WTC11 (cell line): ENCODE results near the gene AGA. TPM values are rescaled to one million over a fixed set of nuclear protein-coding genes. Genes with fewer than 3 reads are reported as not detected.

Experiments used
- ATAC-seq: fragments of 200-7000 bp; cut with Tn5 transposase; 2 replicates; pipeline ENCODE4 v1.10.0; 2021; ENCODE audit warnings: mild to moderate bottlenecking, moderate library complexity
- CTCF ChIA-PET: fragments of 300-600 bp; sonication (Branson Sonifier 250); formaldehyde crosslinking; loops from one replicate; lab custom pipeline; 2021; ENCODE audit warnings: antibody characterized with exemption; lab: Charles Lee
- POLR2A ChIA-PET: fragments of 350-600 bp; sonication (Branson Sonifier 250); formaldehyde crosslinking; loops from one replicate; lab custom pipeline; 2021; ENCODE audit warnings: antibody characterized with exemption; lab: Charles Lee
- DNase-seq: peaks from one replicate; pipeline ENCODE4 v3.0.0; 2021; ENCODE audit warnings: low spot score
- H3K27ac Mint-ChIP-seq: 2 replicates; pipeline ENCODE4 v1.8.0; 2021; ENCODE audit warnings: mixed read lengths
- H3K27me3 Mint-ChIP-seq: 2 replicates; pipeline ENCODE4 v1.8.0; 2021; ENCODE audit warnings: low read depth, mild to moderate bottlenecking, moderate library complexity, mixed read lengths
- H3K36me3 Mint-ChIP-seq: 2 replicates; pipeline ENCODE4 v1.8.0; 2021; ENCODE audit warnings: mixed read lengths
- H3K4me1 Mint-ChIP-seq: 2 replicates; pipeline ENCODE4 v1.8.0; 2022; ENCODE audit warnings: mixed read lengths
- H3K4me3 Mint-ChIP-seq: 2 replicates; pipeline ENCODE4 v1.8.0; 2021; ENCODE audit warnings: mild to moderate bottlenecking, moderate library complexity, mixed read lengths
- H3K9me3 Mint-ChIP-seq: 2 replicates; pipeline ENCODE4 v1.8.0; 2021; ENCODE audit warnings: mixed read lengths
- AR ChIP-seq: fragments of 250-450 bp; sonication (Bioruptor Pico); IDR thresholded peaks from 2 replicates; pipeline ENCODE4 v1.9.0; 2021; ENCODE audit warnings: mild to moderate bottlenecking
- ARID4B ChIP-seq: sonication (generic); formaldehyde crosslinking; IDR thresholded peaks from 2 replicates; pipeline ENCODE4 v1.8.0; 2023; ENCODE audit warnings: missing genetic modification reagents, mild to moderate bottlenecking, borderline replicate concordance
- ATF2 ChIP-seq: sonication (generic); formaldehyde crosslinking; IDR thresholded peaks from 2 replicates; pipeline ENCODE4 v1.8.1; 2022; ENCODE audit warnings: low read depth, missing genetic modification reagents, borderline replicate concordance
- CDX4 ChIP-seq: fragments of 250-450 bp; sonication (Bioruptor Pico); IDR thresholded peaks from 2 replicates; pipeline ENCODE4 v1.9.0; 2021; ENCODE audit warnings: moderate library complexity, mild to moderate bottlenecking, inconsistent platforms, borderline replicate concordance
- E2F1 ChIP-seq: sonication (generic); formaldehyde crosslinking; IDR thresholded peaks from 2 replicates; pipeline ENCODE4 v1.8.0; 2022; ENCODE audit warnings: mild to moderate bottlenecking, missing genetic modification reagents
- E2F4 ChIP-seq: sonication (generic); formaldehyde crosslinking; IDR thresholded peaks from 2 replicates; pipeline ENCODE4 v1.8.1; 2022; ENCODE audit warnings: low read depth, mild to moderate bottlenecking, moderate library complexity, missing genetic modification reagents, borderline replicate concordance
- FOXK1 ChIP-seq: sonication (generic); formaldehyde crosslinking; IDR thresholded peaks from 2 replicates; pipeline ENCODE4 v1.8.0; 2022; ENCODE audit warnings: mild to moderate bottlenecking, moderate library complexity, missing genetic modification reagents
- MLX ChIP-seq: sonication (generic); formaldehyde crosslinking; IDR thresholded peaks from 2 replicates; pipeline ENCODE4 v1.8.1; 2023; ENCODE audit warnings: mild to moderate bottlenecking, missing genetic modification reagents, moderate library complexity
- MXD4 ChIP-seq: fragments of 250-450 bp; sonication (Bioruptor Pico); IDR thresholded peaks from 2 replicates; pipeline ENCODE4 v1.8.0; 2021; ENCODE audit warnings: mild to moderate bottlenecking, moderate library complexity, borderline replicate concordance
- MYBL2 ChIP-seq: sonication (generic); formaldehyde crosslinking; IDR thresholded peaks from 2 replicates; pipeline ENCODE4 v1.8.1; 2023; ENCODE audit warnings: mild to moderate bottlenecking, moderate library complexity, missing genetic modification reagents
- NR1H2 ChIP-seq: sonication (generic); formaldehyde crosslinking; IDR thresholded peaks from 2 replicates; pipeline ENCODE4 v1.9.0; 2021; ENCODE audit warnings: mild to moderate bottlenecking, moderate library complexity, missing genetic modification reagents
- TEAD1 ChIP-seq: sonication (generic); formaldehyde crosslinking; IDR thresholded peaks from 2 replicates; pipeline ENCODE4 v1.8.0; 2022; ENCODE audit warnings: mild to moderate bottlenecking, missing genetic modification reagents
- TEAD4 ChIP-seq: sonication (generic); formaldehyde crosslinking; IDR thresholded peaks from 2 replicates; pipeline ENCODE4 v1.8.0; 2022; ENCODE audit warnings: mild to moderate bottlenecking, missing genetic modification reagents
- TP53 ChIP-seq: sonication (generic); formaldehyde crosslinking; IDR thresholded peaks from 2 replicates; pipeline ENCODE4 v1.8.1; 2023; ENCODE audit warnings: mild to moderate bottlenecking, missing genetic modification reagents
- USF1 ChIP-seq: sonication (generic); formaldehyde crosslinking; IDR thresholded peaks from 2 replicates; pipeline ENCODE4 v1.8.0; 2022; ENCODE audit warnings: mild to moderate bottlenecking, missing genetic modification reagents
- ZBTB43 ChIP-seq: sonication (generic); formaldehyde crosslinking; IDR thresholded peaks from 2 replicates; pipeline ENCODE4 v1.8.1; 2023; ENCODE audit warnings: mild to moderate bottlenecking, missing genetic modification reagents
- ZNF138 ChIP-seq: sonication (generic); formaldehyde crosslinking; conservative IDR thresholded peaks from 2 replicates; pipeline ENCODE4 v1.8.1; 2022; ENCODE audit warnings: mild to moderate bottlenecking, moderate library complexity, missing genetic modification reagents
- ZNF512 ChIP-seq: sonication (generic); formaldehyde crosslinking; IDR thresholded peaks from 2 replicates; pipeline ENCODE4 v1.8.1; 2022; ENCODE audit warnings: missing genetic modification reagents, borderline replicate concordance
- ZSCAN18 ChIP-seq: fragments of 250-450 bp; sonication (Bioruptor Pico); IDR thresholded peaks from 2 replicates; pipeline ENCODE4 v2.1.2; 2022; ENCODE audit warnings: mild to moderate bottlenecking, moderate library complexity
- total RNA-seq: library from RNA; stranded (reverse); gene quantifications from 3 replicates; pipeline ENCODE4 v1.2.3, GENCODE V29; 2021

AGA gene
- total RNA-seq, 1 experiment from 2014 or later, result 6.8 TPM

- Mint-ChIP-seq H3K36me3 (no peaks in the 10 kb centered on the region; the same call in none of the 2 replicates), H3K27me3 (no peaks in the 10 kb centered on the region), H3K4me1 (peaks cover 3% of the 10 kb centered on the region; the same call in 1 of the 2 replicates), H3K9me3 (peaks cover 16% of the 10 kb centered on the region), H3K27ac (no peak overlapping the region), H3K4me3 (no peak overlapping the region)
- ChIA-PET POLR2A (no interaction called here), CTCF (no interaction called here)
- ATAC-seq (no peak), DNase-seq (no peak)
- TF ChIP-seq ATF2 (CRISPR knock-in tag), result no peak
- TF ChIP-seq E2F4 (CRISPR knock-in tag), result no peak
- no peak for TF ChIP-seq MYBL2 (CRISPR knock-in tag)
- TF ChIP-seq TP53 (CRISPR knock-in tag), result no peak
- TF ChIP-seq ZNF138 (CRISPR knock-in tag), result no peak
- TF ChIP-seq ZNF512 (CRISPR knock-in tag), result no peak
- no peak for TF ChIP-seq AR (CRISPR knock-in tag)
- no peak for TF ChIP-seq TEAD4 (CRISPR knock-in tag)
- no peak for TF ChIP-seq ZBTB43 (CRISPR knock-in tag)
- no peak for TF ChIP-seq E2F1
- no peak for TF ChIP-seq NR1H2 (CRISPR knock-in tag)
- no peak for TF ChIP-seq CDX4 (CRISPR knock-in tag)
- TF ChIP-seq ZSCAN18 (CRISPR knock-in tag), result no peak
- no peak for TF ChIP-seq MLX (CRISPR knock-in tag)
- TF ChIP-seq TEAD1 (CRISPR knock-in tag), result no peak
- TF ChIP-seq MXD4, result no peak
- TF ChIP-seq FOXK1 (CRISPR knock-in tag), result no peak
- TF ChIP-seq USF1, result no peak
- TF ChIP-seq ARID4B (CRISPR knock-in tag), result no peak
Observed at GRCh38 chr4:177396352-177396751, 45.9 kb downstream of the AGA start.
